ENCODE measurements around the gene RARS1.

The RARS1 gene

GRCh38 chr5:168474319-168474718, 12.0 kb upstream of the RARS1 start:
- H3K4me3 ChIP-seq (ENCODE audit: low read depth, low read length): no peak overlapping the region
- no peak for DNase-seq (ENCODE audit: low read depth, low spot score)
- no peak for TF ChIP-seq CTCF (IDR thresholded peaks at IDR 0.05; ENCODE audit: low read depth, low read length)
- in situ Hi-C loops (cut with HindIII; ENCODE audit: low sequenced_read_pairs): no loop called here

GRCh38 chr5:168477060-168477459, 9.2 kb upstream of the RARS1 start:
- peak; percentile 74 for DNase-seq (ENCODE audit: low read depth, low spot score)
- TF ChIP-seq CTCF (IDR thresholded peaks at IDR 0.05; ENCODE audit: low read depth, low read length): no peak
- in situ Hi-C loops (cut with HindIII; ENCODE audit: low sequenced_read_pairs): no loop called here
- H3K4me3 ChIP-seq (ENCODE audit: low read depth, low read length): no peak overlapping the region

GRCh38 chr5:168479166-168479565, 7.1 kb upstream of the RARS1 start:
- DNase-seq (ENCODE audit: low read depth, low spot score): no peak

GRCh38 chr5:168480601-168481000, 5.7 kb upstream of the RARS1 start:
- no peak for TF ChIP-seq CTCF (IDR thresholded peaks at IDR 0.05; ENCODE audit: low read depth, low read length)
- no peak overlapping the region for H3K4me3 ChIP-seq (ENCODE audit: low read depth, low read length)
- in situ Hi-C loops (cut with HindIII; ENCODE audit: low sequenced_read_pairs): no loop called here
- no peak for DNase-seq (ENCODE audit: low read depth, low spot score)

More at GRCh38 chr5:168479166-168479565, 7.1 kb upstream of the RARS1 start:
- no peak overlapping the region for H3K4me3 ChIP-seq (ENCODE audit: low read depth, low read length)
- in situ Hi-C loops (cut with HindIII; ENCODE audit: low sequenced_read_pairs): no loop called here
- no peak for TF ChIP-seq CTCF (IDR thresholded peaks at IDR 0.05; ENCODE audit: low read depth, low read length)

- DNase-seq (ENCODE audit: low read depth, low spot score): no peak
- in situ Hi-C loops (cut with HindIII; ENCODE audit: low sequenced_read_pairs): no loop called here
- no peak overlapping the region for H3K4me3 ChIP-seq (ENCODE audit: low read depth, low read length)
These were observed 4.9 kb upstream of the RARS1 start for GRCh38 chr5:168481330-168481788.

GRCh38 chr5:168482361-168482760, 3.9 kb upstream of the RARS1 start:
- DNase-seq (ENCODE audit: low read depth, low spot score): no peak
- no peak overlapping the region for H3K4me3 ChIP-seq (ENCODE audit: low read depth, low read length)
- no peak for TF ChIP-seq CTCF (IDR thresholded peaks at IDR 0.05; ENCODE audit: low read depth, low read length)
- in situ Hi-C loops (cut with HindIII; ENCODE audit: low sequenced_read_pairs): no loop called here

More at GRCh38 chr5:168481330-168481788, 4.9 kb upstream of the RARS1 start:
- TF ChIP-seq CTCF (IDR thresholded peaks at IDR 0.05; ENCODE audit: low read depth, low read length): no peak

GRCh38 chr5:168489059-168489458, 2.8 kb downstream of the RARS1 start:
- in situ Hi-C loops (cut with HindIII; ENCODE audit: low sequenced_read_pairs): no loop called here
- DNase-seq (ENCODE audit: low read depth, low spot score): no peak
- no peak for TF ChIP-seq CTCF (IDR thresholded peaks at IDR 0.05; ENCODE audit: low read depth, low read length)

More at GRCh38 chr5:168489059-168489458, 2.8 kb downstream of the RARS1 start:
- no peak overlapping the region for H3K4me3 ChIP-seq (ENCODE audit: low read depth, low read length)

Data from astrocyte of the spinal cord (primary cell).